Fibroblast of pulmonary artery (primary cell): ENCODE measurements around the gene SUPT6H.
A peak's percentile ranks its signal among the peaks of the same experiment; 100 is the strongest.

Experiments used
- DNase-seq: peaks from one replicate; pipeline ENCODE4 v3.0.0-alpha.2; 2010; ENCODE audit warnings: low read depth
- H3K4me3 ChIP-seq: replicated peaks from 2 replicates; pipeline ENCODE4 v1.5.1; 2011; ENCODE audit warnings: low read depth, mild to moderate bottlenecking, control low read depth, low read length, moderate library complexity
- CTCF ChIP-seq: IDR thresholded peaks from 2 replicates; pipeline ENCODE4 v1.5.1; 2011; ENCODE audit warnings: mild to moderate bottlenecking, control low read depth, low read length, inconsistent platforms; ENCODE audit errors: missing control alignments

SUPT6H gene

GRCh38 chr17:28745786-28746411, 83.9 kb downstream of the SUPT6H start:
- no peak for DNase-seq

GRCh38 chr17:28746611-28747050, 84.6 kb downstream of the SUPT6H start:
- no peak for DNase-seq
- peak overlapping the region; percentile 94 for H3K4me3 ChIP-seq
- TF ChIP-seq CTCF, result no peak

More at GRCh38 chr17:28745786-28746411, 83.9 kb downstream of the SUPT6H start:
- H3K4me3 ChIP-seq, result peak overlapping the region; percentile 94
- TF ChIP-seq CTCF, result no peak

- no peak for TF ChIP-seq CTCF
- no peak overlapping the region for H3K4me3 ChIP-seq
- DNase-seq, result no peak
Observed at GRCh38 chr17:28747051-28747691, 85.2 kb downstream of the SUPT6H start.

- no peak for TF ChIP-seq CTCF
- H3K4me3 ChIP-seq, result no peak overlapping the region
- DNase-seq, result no peak
Observed at GRCh38 chr17:28747801-28748750, 86.1 kb downstream of the SUPT6H start.

- DNase-seq, result no peak
- TF ChIP-seq CTCF, result no peak
- no peak overlapping the region for H3K4me3 ChIP-seq
Observed at GRCh38 chr17:28748852-28749515, 87.0 kb downstream of the SUPT6H start.

GRCh38 chr17:28749516-28750177, 87.6 kb downstream of the SUPT6H start:
- H3K4me3 ChIP-seq, result no peak overlapping the region
- TF ChIP-seq CTCF, result no peak
- DNase-seq, result no peak
